GM21825 (cell line): ENCODE results near the gene KIRREL2.

Source experiments
- ATAC-seq: cut with Tn5 transposase; IDR thresholded peaks from one replicate; pipeline ENCODE4 v1.9.1; 2021; ENCODE audit warnings: mild to moderate bottlenecking, moderate library complexity; ENCODE audit not compliant: unreplicated experiment

Gene KIRREL2

DNA sequence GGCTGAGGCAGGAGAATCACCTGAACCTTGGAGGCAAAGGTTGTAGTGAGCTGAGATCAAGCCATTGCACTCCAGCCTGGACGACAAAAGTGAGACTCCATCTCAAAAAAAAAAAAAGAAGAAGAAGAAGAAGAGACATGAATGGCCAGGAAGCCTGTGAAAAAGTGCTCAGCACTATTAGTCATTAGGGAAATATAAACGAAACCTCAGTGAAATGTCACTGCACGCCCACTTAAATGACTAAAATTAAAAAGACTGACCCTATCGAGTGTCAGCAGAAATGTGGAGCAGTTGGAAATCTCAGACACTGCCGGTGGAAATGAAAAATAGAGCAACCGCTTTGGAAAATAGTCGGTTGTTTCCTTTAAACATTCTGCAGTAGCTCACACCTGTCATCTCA is 56.9 kb downstream of the KIRREL2 start:
- ATAC-seq, result no peak

DNA sequence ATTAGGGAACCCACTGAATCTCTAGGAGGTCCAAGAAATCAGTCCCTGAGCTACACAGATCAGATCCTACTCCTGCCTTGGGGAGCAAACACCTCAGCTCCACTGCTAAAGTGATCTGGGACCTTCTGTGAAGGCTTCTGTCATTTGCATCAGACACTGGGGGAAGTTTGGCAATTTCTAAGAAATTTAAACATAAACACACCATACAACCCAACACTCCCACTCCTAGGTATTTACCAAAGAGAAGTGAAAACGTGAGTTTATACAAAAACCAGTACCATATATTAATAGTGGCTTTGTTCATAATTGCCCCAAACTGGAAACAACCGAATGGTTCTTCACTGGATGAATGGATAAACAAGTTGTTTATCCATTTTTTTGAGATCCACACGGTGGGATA is 58.7 kb downstream of the KIRREL2 start:
- no peak for ATAC-seq
